Measurements from ENCODE around the gene TRDMT1. TPM values are rescaled to one million over a fixed set of nuclear protein-coding genes. Genes with fewer than 3 reads are reported as not detected.

TRDMT1 gene
- total and polyA plus RNA-seq, 4 donors: 2.5 to 25.9 (median 6.5) TPM

DNA sequence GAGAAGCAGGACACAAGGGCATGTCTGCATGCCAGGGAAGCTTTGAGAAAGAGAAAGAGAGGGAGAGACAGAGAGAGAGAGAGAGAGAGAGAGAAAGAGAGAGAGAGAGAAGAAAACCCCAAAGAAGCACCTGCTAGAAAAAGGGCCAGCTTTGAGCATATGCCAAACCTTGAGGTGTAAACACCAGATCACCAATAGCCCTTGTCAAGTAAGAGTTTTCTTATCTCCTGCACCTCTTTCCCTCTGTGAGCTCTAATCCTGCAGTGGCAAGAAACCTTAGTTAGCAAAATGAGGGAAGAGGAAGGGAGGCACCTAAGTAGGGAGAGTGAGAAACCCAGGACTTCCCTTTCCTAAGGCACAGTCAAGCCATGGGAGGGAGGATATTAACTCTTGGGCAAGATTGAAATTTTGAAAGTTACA, 11.3 kb upstream of the TRDMT1 start:
- no peaks in the 10 kb centered on the region for H3K27me3 ChIP-seq (ENCODE audit: control insufficient read depth in 3 of 3, insufficient read depth in 3 of 3, low read length in 2 of 3)
- no peak overlapping the region for H3K9ac ChIP-seq (ENCODE audit: insufficient read depth in 1 of 2, low read length in 2 of 2)
- no peak for ATAC-seq (ENCODE audit: insufficient read depth, low FRiP score)
- no peaks in the 10 kb centered on the region for H3K36me3 ChIP-seq (ENCODE audit: control insufficient read depth in 4 of 4, insufficient read depth in 4 of 4, low read length in 4 of 4)
- H3K27ac ChIP-seq (ENCODE audit: low read depth in 1 of 2, low read length in 1 of 2): no peak overlapping the region
- no peaks in the 10 kb centered on the region for H3K9me3 ChIP-seq (ENCODE audit: control insufficient read depth in 4 of 4, insufficient read depth in 3 of 4, low read length in 3 of 4)
- no peak overlapping the region for H3K4me3 ChIP-seq
- TF ChIP-seq, protein P1, sequence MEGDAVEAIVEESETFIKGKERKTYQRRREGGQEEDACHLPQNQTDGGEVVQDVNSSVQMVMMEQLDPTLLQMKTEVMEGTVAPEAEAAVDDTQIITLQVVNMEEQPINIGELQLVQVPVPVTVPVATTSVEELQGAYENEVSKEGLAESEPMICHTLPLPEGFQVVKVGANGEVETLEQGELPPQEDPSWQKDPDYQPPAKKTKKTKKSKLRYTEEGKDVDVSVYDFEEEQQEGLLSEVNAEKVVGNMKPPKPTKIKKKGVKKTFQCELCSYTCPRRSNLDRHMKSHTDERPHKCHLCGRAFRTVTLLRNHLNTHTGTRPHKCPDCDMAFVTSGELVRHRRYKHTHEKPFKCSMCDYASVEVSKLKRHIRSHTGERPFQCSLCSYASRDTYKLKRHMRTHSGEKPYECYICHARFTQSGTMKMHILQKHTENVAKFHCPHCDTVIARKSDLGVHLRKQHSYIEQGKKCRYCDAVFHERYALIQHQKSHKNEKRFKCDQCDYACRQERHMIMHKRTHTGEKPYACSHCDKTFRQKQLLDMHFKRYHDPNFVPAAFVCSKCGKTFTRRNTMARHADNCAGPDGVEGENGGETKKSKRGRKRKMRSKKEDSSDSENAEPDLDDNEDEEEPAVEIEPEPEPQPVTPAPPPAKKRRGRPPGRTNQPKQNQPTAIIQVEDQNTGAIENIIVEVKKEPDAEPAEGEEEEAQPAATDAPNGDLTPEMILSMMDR (IDR thresholded peaks at IDR 0.05; ENCODE audit: control extremely low read depth, extremely low read depth): no peak
- peaks cover 0 to 8% (median 4%) of the 10 kb centered on the region in 5 donors for H3K4me1 ChIP-seq (ENCODE audit: control insufficient read depth in 5 of 5, insufficient read depth in 5 of 5, low read length in 5 of 5)
- DNase-seq: no peak

DNA sequence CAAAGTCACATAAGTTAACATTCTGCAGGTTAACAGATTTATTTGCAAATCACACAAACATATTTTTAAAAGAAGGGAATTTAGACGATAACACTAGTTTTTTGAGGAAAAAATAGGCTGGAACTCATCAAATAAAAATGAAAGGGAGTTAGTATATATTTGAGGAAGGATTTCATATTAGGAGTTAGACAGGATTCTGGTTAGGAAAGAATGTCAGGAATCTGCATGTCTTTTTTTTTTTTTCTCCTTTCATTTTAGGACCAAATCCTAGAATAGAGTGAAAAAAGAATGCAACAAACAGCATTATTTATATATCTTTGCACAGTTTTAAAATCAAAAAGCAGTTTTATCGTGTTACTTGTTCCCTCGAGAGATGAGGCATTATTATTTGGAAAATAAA, 8.9 kb upstream of the TRDMT1 start:
- no peak for DNase-seq
- WGBS, 2 donors: 74 to 85% methylated on average over 3 of the region's 3 CpGs
- no peak for ATAC-seq (ENCODE audit: insufficient read depth, low FRiP score)
- Histone ChIP-seq H3K27me3 (ENCODE audit: control insufficient read depth in 3 of 3, insufficient read depth in 3 of 3, low read length in 2 of 3) (no peaks in the 10 kb centered on the region), H3K9me3 (ENCODE audit: control insufficient read depth in 4 of 4, insufficient read depth in 3 of 4, low read length in 3 of 4) (no peaks in the 10 kb centered on the region), H3K27ac (ENCODE audit: low read depth in 1 of 2, low read length in 1 of 2) (no peak overlapping the region), H3K9ac (ENCODE audit: insufficient read depth in 1 of 2, low read length in 2 of 2) (no peak overlapping the region), H3K4me3 (no peak overlapping the region), H3K4me1 (ENCODE audit: control insufficient read depth in 5 of 5, insufficient read depth in 5 of 5, low read length in 5 of 5) (peaks cover 0 to 8% (median 0%) of the 10 kb centered on the region in 5 donors), H3K36me3 (ENCODE audit: control insufficient read depth in 4 of 4, insufficient read depth in 4 of 4, low read length in 4 of 4) (no peaks in the 10 kb centered on the region)
- TF ChIP-seq, protein P1 (IDR thresholded peaks at IDR 0.05; ENCODE audit: control extremely low read depth, extremely low read depth): no peak

DNA sequence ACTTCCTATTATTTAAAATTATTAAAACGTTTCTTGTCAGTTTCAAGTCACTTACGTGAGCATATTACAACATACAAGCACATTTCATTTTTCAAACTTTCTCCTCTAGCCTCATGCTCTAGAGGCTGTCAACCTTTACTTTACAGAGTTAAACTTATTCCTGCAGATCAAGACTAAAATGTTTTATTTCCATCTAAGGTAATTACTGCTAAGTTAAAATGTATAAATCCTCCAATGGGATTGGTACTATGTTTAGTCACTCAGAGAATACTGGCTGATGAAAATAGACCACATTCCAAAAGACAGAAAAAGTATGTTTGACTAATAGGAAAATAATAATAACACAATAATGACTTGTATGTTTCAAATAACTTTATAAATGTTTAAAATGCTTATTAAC, 8.4 kb upstream of the TRDMT1 start:
- ATAC-seq (ENCODE audit: insufficient read depth, low FRiP score): no peak
- TF ChIP-seq, protein P1 (IDR thresholded peaks at IDR 0.05; ENCODE audit: control extremely low read depth, extremely low read depth): no peak

DNA sequence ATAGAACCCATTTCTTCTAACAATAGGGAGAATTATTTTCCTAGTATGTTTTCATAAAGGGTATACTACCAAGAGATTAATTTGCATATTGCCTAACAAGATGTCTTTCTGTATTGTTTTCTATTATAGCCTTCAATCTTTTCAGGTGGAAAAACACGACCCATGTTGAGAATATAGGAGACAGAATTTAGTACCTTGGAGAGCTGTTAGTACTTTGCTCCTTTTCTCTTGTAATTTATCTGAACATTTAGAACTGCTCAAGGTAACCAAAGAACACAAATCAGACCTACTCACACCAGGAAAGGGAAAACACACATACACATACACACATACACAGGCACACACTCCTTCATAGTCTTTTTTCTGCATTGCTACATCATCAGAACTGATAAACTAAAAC, 7.8 kb upstream of the TRDMT1 start:
- H3K27me3 ChIP-seq (ENCODE audit: control insufficient read depth in 3 of 3, insufficient read depth in 3 of 3, low read length in 2 of 3): no peaks in the 10 kb centered on the region
- H3K4me1 ChIP-seq (ENCODE audit: control insufficient read depth in 5 of 5, insufficient read depth in 5 of 5, low read length in 5 of 5): peaks cover 0 to 8% (median 0%) of the 10 kb centered on the region in 5 donors
- 89 to 90% methylated on average over 1 of the region's 1 CpG for WGBS, 2 donors
- TF ChIP-seq, protein P1 (IDR thresholded peaks at IDR 0.05; ENCODE audit: control extremely low read depth, extremely low read depth): no peak
- ATAC-seq (ENCODE audit: insufficient read depth, low FRiP score) (no peak), DNase-seq (no peak)
- H3K9me3 ChIP-seq (ENCODE audit: control insufficient read depth in 4 of 4, insufficient read depth in 3 of 4, low read length in 3 of 4): no peaks in the 10 kb centered on the region
- no peaks in the 10 kb centered on the region for H3K36me3 ChIP-seq (ENCODE audit: control insufficient read depth in 4 of 4, insufficient read depth in 4 of 4, low read length in 4 of 4)
- H3K4me3 ChIP-seq: no peak overlapping the region
- no peak overlapping the region for H3K27ac ChIP-seq (ENCODE audit: low read depth in 1 of 2, low read length in 1 of 2)
- H3K9ac ChIP-seq (ENCODE audit: insufficient read depth in 1 of 2, low read length in 2 of 2): no peak overlapping the region

More for the DNA sequence above, 8.4 kb upstream of the TRDMT1 start:
- Histone ChIP-seq H3K27ac (ENCODE audit: low read depth in 1 of 2, low read length in 1 of 2) (no peak overlapping the region), H3K4me1 (ENCODE audit: control insufficient read depth in 5 of 5, insufficient read depth in 5 of 5, low read length in 5 of 5) (peaks cover 0 to 8% (median 0%) of the 10 kb centered on the region in 5 donors), H3K27me3 (ENCODE audit: control insufficient read depth in 3 of 3, insufficient read depth in 3 of 3, low read length in 2 of 3) (no peaks in the 10 kb centered on the region), H3K9me3 (ENCODE audit: control insufficient read depth in 4 of 4, insufficient read depth in 3 of 4, low read length in 3 of 4) (no peaks in the 10 kb centered on the region), H3K9ac (ENCODE audit: insufficient read depth in 1 of 2, low read length in 2 of 2) (no peak overlapping the region), H3K36me3 (ENCODE audit: control insufficient read depth in 4 of 4, insufficient read depth in 4 of 4, low read length in 4 of 4) (no peaks in the 10 kb centered on the region), H3K4me3 (no peak overlapping the region)
- WGBS, 2 donors: 35 to 73% methylated on average over 2 of the region's 2 CpGs
- DNase-seq: no peak

Data from lung (tissue), 12 donors.